GM12865 (cell line): ENCODE data around the gene ZDHHC20.

ENCODE experiments used
- DNase-seq: peaks from one replicate; pipeline ENCODE4 v3.0.0; 2010; ENCODE audit warnings: low read depth
- H3K4me3 ChIP-seq: 2 replicates; pipeline ENCODE4 v1.5.1; 2011; ENCODE audit warnings: mild to moderate bottlenecking, low read depth, low read length, control low read depth
- TF ChIP-seq, protein P1 (sequence below): IDR thresholded peaks from 2 replicates; pipeline ENCODE4 v1.5.1; 2011; ENCODE audit warnings: low read length, control low read depth, low read depth, inconsistent platforms; ENCODE audit not compliant: insufficient read depth; ENCODE audit errors: missing control alignments

Gene ZDHHC20

GRCh38 chr13:21463424-21463823 is 4.3 kb upstream of the ZDHHC20 start:
- TF ChIP-seq, protein P1, sequence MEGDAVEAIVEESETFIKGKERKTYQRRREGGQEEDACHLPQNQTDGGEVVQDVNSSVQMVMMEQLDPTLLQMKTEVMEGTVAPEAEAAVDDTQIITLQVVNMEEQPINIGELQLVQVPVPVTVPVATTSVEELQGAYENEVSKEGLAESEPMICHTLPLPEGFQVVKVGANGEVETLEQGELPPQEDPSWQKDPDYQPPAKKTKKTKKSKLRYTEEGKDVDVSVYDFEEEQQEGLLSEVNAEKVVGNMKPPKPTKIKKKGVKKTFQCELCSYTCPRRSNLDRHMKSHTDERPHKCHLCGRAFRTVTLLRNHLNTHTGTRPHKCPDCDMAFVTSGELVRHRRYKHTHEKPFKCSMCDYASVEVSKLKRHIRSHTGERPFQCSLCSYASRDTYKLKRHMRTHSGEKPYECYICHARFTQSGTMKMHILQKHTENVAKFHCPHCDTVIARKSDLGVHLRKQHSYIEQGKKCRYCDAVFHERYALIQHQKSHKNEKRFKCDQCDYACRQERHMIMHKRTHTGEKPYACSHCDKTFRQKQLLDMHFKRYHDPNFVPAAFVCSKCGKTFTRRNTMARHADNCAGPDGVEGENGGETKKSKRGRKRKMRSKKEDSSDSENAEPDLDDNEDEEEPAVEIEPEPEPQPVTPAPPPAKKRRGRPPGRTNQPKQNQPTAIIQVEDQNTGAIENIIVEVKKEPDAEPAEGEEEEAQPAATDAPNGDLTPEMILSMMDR, result no peak
- H3K4me3 ChIP-seq, result no peak overlapping the region
- DNase-seq, result no peak

DNA sequence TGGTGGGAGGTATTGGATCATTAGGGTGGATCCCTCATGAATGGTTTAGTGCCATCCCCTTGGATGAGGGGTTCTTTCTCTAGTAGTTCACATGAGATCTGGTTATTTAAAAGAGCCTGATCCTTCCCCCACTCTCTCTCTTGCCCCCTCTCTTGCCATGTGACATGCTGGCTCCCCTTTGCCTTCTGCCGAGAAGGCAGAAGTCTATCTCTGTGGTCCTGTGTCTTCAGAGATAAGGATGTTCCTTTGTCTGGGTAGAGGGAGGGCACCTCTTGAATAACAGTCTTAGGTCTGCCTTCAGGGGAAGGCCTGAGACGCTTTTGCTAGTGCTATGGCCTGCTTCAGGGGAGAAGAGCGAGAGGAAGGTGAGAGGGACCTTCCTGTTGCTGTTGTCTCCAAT is 2.0 kb upstream of the ZDHHC20 start:
- TF ChIP-seq, protein P1, result no peak
- no peak overlapping the region for H3K4me3 ChIP-seq
- no peak for DNase-seq

GRCh38 chr13:21458451-21458812 is 671 bp downstream of the ZDHHC20 start:
- TF ChIP-seq, protein P1, result no peak
- H3K4me3 ChIP-seq, result peak overlapping the region; percentile 100
- peak; percentile 76 for DNase-seq

DNA sequence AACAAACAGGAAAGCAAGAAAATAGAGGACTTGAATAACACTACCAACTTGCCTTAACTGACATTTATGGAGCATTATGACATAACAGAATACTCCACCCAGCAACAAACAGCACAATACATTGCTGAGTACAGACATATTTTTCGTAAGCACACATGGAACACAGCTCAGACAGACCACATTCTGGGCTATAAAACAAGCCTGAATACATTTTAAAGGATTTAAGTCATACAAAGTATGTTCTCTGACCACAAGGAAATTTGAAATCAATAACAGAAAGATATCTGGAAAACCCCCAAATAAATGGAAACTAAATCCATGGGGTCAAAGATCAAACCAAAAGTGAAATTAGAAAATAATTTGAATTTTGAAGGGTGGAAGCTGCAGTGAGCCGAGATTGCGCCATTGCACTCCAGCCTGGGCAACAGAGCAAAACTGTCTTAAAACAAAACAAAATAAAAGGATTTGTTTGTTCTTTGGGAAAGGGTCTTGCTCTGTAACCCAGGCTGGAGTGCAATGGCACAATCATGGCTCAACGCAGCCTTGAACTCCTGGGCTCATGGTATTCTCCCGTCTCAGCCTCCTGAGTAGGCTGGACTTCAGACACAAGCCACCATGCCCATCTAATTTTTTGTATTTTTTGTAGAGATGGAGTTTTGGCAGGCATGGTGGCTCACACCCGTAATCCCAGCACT is 5.6 kb downstream of the ZDHHC20 start:
- TF ChIP-seq, protein P1, result no peak
- no peak overlapping the region for H3K4me3 ChIP-seq
- DNase-seq, result no peak

DNA sequence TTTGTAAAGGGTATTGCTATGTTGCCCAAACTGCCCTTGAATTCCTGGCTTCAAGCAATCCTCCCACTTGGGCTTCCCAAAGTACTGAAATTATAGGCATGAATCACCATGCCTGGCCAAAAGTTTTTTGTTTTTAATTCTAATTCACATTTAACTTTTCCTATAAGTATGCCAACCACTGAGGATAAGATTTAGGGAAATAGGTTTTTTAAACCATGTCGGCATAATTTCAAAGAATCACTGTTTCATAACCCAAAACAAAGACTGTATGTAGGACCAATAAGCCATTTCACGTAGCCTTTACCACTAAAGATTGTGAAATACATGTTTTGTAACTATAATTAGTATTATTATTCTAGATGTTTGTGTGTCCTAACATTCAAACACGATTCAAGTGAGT is 8.2 kb downstream of the ZDHHC20 start:
- TF ChIP-seq, protein P1, result no peak
- DNase-seq, result no peak
- H3K4me3 ChIP-seq, result no peak overlapping the region

- TF ChIP-seq, protein P1, result no peak
- H3K4me3 ChIP-seq, result no peak overlapping the region
- DNase-seq, result no peak
Measured at GRCh38 chr13:21446656-21447055, 12.4 kb downstream of the ZDHHC20 start.

- H3K4me3 ChIP-seq, result no peak overlapping the region
- TF ChIP-seq, protein P1, result no peak
- no peak for DNase-seq
Measured at GRCh38 chr13:21445759-21446158, 13.3 kb downstream of the ZDHHC20 start.
